Measurements from ENCODE around the gene HLA-DPA1. TPM values are rescaled to one million over a fixed set of nuclear protein-coding genes. Genes with fewer than 3 reads are reported as not detected.

The HLA-DPA1 gene
- total RNA-seq, 1 donor from 2014 or later, result 1.6 TPM

- FAIRE-seq (no peak), DNase-seq (ENCODE audit: low spot score in 2 of 2) (no peak)
Observed at GRCh38 chr6:33019372-33019771, 54.1 kb downstream of the HLA-DPA1 start.

DNA sequence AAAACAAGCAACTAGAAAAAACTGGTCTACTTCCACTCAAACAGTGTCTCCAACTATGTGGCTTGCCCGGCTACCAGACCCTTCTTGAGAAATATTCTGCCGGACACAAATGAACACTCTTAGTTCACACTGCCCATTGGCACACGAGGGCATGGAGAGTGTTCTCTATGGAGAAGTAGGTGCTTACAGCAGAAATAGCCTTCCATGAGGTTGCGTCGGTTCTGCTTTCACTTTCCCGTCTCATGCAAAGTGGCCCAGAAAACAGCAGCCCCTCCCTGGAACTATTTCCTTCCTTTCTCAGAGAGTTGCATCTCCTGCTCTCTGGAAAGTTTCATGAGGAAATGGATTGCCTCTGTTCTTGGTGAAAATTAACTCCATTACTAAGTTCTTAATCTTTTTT, 54.5 kb downstream of the HLA-DPA1 start:
- no peak for FAIRE-seq
- DNase-seq (ENCODE audit: low spot score in 2 of 2), result no peak

- FAIRE-seq (no peak), DNase-seq (ENCODE audit: low spot score in 2 of 2) (no peak)
Observed at GRCh38 chr6:33018418-33018817, 55.0 kb downstream of the HLA-DPA1 start.

- no peak for DNase-seq (ENCODE audit: low spot score in 2 of 2)
- FAIRE-seq, result no peak
Observed at GRCh38 chr6:33017694-33018353, 55.6 kb downstream of the HLA-DPA1 start.

DNA sequence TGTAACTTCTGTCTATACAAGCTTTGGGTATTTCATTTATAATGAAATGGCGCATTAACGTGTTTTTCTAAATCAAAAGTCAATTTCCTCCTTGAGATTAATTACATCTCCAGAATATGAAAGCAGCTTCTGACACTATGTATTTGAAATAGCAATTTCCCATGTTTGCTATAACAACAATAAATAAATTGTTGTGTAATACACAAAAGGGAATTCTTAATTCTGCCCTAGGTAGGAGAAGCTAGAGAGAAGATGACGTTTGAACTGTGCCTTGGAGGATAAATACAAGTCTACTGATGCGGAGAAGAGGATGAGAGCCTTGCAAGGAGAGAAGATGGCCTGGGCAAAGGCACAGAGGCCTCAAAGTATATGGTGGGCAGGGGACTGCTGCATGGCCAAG, 56.4 kb downstream of the HLA-DPA1 start:
- no peak for DNase-seq (ENCODE audit: low spot score in 2 of 2)
- FAIRE-seq, result no peak

GRCh38 chr6:33015798-33016197, 57.7 kb downstream of the HLA-DPA1 start:
- DNase-seq (ENCODE audit: low spot score in 2 of 2) (no peak), FAIRE-seq (no peak)

GRCh38 chr6:33014841-33015634, 58.4 kb downstream of the HLA-DPA1 start:
- DNase-seq (ENCODE audit: low spot score in 2 of 2) (peak; percentile 50 to 71), FAIRE-seq (peak; percentile 33)

Other genes starting within 250 kb of the HLA-DPA1 start
- gene TAP2, start 234.9 kb downstream of the HLA-DPA1 start, total RNA-seq, result 2.4 TPM
- gene PSMB8, start 229.6 kb downstream of the HLA-DPA1 start, total RNA-seq, result 3.3 TPM
- gene TAP1, start 219.9 kb downstream of the HLA-DPA1 start, total RNA-seq, result 3.7 TPM
- gene PSMB9, start 219.5 kb downstream of the HLA-DPA1 start, total RNA-seq, result 0.82 TPM
- gene HLA-DMB, start 132.6 kb downstream of the HLA-DPA1 start, total RNA-seq, result 0.82 TPM
- 0.82 TPM for gene HLA-DMA, start 120.6 kb downstream of the HLA-DPA1 start, total RNA-seq
- gene BRD2, start 105.1 kb downstream of the HLA-DPA1 start, total RNA-seq, result 55.8 TPM
- gene HLA-DOA, start 64.1 kb downstream of the HLA-DPA1 start, total RNA-seq, result 0.82 TPM
- 2.4 TPM for gene HLA-DPB1, start 2.3 kb upstream of the HLA-DPA1 start, total RNA-seq
- gene COL11A2, start 118.8 kb upstream of the HLA-DPA1 start, total RNA-seq, result 1.2 TPM
- 23.2 TPM for gene RXRB, start 127.0 kb upstream of the HLA-DPA1 start, total RNA-seq
- gene SLC39A7, start 127.2 kb upstream of the HLA-DPA1 start, total RNA-seq, result 36.3 TPM
- gene HSD17B8, start 131.0 kb upstream of the HLA-DPA1 start, total RNA-seq, result 3.3 TPM
- gene RING1, start 134.9 kb upstream of the HLA-DPA1 start, total RNA-seq, result 24.5 TPM
- 24.9 TPM for gene VPS52, start 198.2 kb upstream of the HLA-DPA1 start, total RNA-seq
- gene RPS18, start 198.4 kb upstream of the HLA-DPA1 start, total RNA-seq, result 4,003 TPM
- 9.0 TPM for gene B3GALT4, start 203.5 kb upstream of the HLA-DPA1 start, total RNA-seq
- gene WDR46, start 215.6 kb upstream of the HLA-DPA1 start, total RNA-seq, result 42.4 TPM
- gene PFDN6, start 216.0 kb upstream of the HLA-DPA1 start, total RNA-seq, result 31.0 TPM
- 16.3 TPM for gene RGL2, start 225.3 kb upstream of the HLA-DPA1 start, total RNA-seq
- gene TAPBP, start 240.4 kb upstream of the HLA-DPA1 start, total RNA-seq, result 10.2 TPM
- 27.3 TPM for gene ZBTB22, start 244.1 kb upstream of the HLA-DPA1 start, total RNA-seq
- gene DAXX, start 249.3 kb upstream of the HLA-DPA1 start, total RNA-seq, result 22.8 TPM

Data from frontal cortex (tissue), 4 donors.